SK-N-SH (cell line): ENCODE measurements around the gene EAF1. TPM values are rescaled to one million over a fixed set of nuclear protein-coding genes. Genes with fewer than 3 reads are reported as not detected.

Source experiments
- CTCF ChIA-PET: fragments of 300-600, 350-600 bp; formaldehyde crosslinking; extraction: SDS; loops from one replicate; lab custom pipeline; 2021; lab: Yijun Ruan, JAX
- POLR2A ChIA-PET: fragments of 350-600 bp; sonication (Branson Sonifier 250); formaldehyde crosslinking; extraction: SDS; loops from one replicate; lab custom pipeline; 2020; ENCODE audit warnings: antibody characterized with exemption, inconsistent platforms; lab: Yijun Ruan, JAX
- DNase-seq: peaks from one replicate; pipeline ENCODE4 v3.0.0; 2012
- H2AFZ ChIP-seq: fragments of 200-600 bp; sonication (generic); 2 replicates; pipeline ENCODE4 v1.8.1; 2016; ENCODE audit warnings: antibody characterized with exemption, mild to moderate bottlenecking, low read depth
- H3F3A ChIP-seq: fragments of 200-600 bp; sonication (generic); replicated peaks from 2 replicates; pipeline ENCODE3; 2016; ENCODE audit warnings: antibody characterized with exemption, mild to moderate bottlenecking; ENCODE audit not compliant: insufficient read depth
- H3K27ac ChIP-seq, 2 experiments: fragments of 200-500 bp in 1 of 2; fragments of 200-600 bp in 1 of 2; sonication (Bioruptor generic) in 1 of 2; sonication (generic), shearing (Covaris generic) in 1 of 2; 2 replicates each; pipeline versions ENCODE4 v1.5.1 to v1.6.1; 2014 to 2016; ENCODE audit warnings: low read depth in 2 of 2, inconsistent platforms in 1 of 2, low read length in 1 of 2, mild to moderate bottlenecking in 1 of 2, mixed read lengths in 1 of 2
- H3K27me3 ChIP-seq: fragments of 200-600 bp; sonication (generic), shearing (Covaris generic); 2 replicates; pipeline ENCODE4 v1.6.1; 2016; ENCODE audit warnings: mixed run types; ENCODE audit not compliant: insufficient read depth
- H3K36me3 ChIP-seq, 2 experiments: fragments of 200-500 bp in 1 of 2; fragments of 200-600 bp in 1 of 2; sonication (Bioruptor generic) in 1 of 2; sonication (generic) in 1 of 2; replicated peaks in 1 of 2; 2 replicates each; pipeline versions ENCODE3 to v1.5.1; 2014 to 2016; ENCODE audit warnings: low read length in 1 of 2, mild to moderate bottlenecking in 1 of 2; ENCODE audit not compliant: insufficient read depth in 2 of 2, control insufficient read depth in 1 of 2
- H3K4me1 ChIP-seq, 2 experiments: fragments of 200-500 bp in 1 of 2; fragments of 200-600 bp in 1 of 2; sonication (Bioruptor generic) in 1 of 2; sonication (generic), shearing (Covaris generic) in 1 of 2; 2 replicates each; pipeline versions ENCODE4 v1.5.1 to v1.6.1; 2014 to 2016; ENCODE audit warnings: low read depth in 1 of 2, low read length in 1 of 2, mixed run types in 1 of 2; ENCODE audit not compliant: insufficient read depth in 2 of 2, control insufficient read depth in 1 of 2
- H3K4me2 ChIP-seq: fragments of 200-600 bp; sonication (generic), shearing (Covaris generic); 2 replicates; pipeline ENCODE4 v1.6.1; 2017; ENCODE audit warnings: mixed run types
- H3K4me3 ChIP-seq, 2 experiments: fragments of 200-500 bp in 1 of 2; fragments of 200-600 bp in 1 of 2; sonication (Bioruptor generic) in 1 of 2; sonication (generic), shearing (Covaris generic) in 1 of 2; 2 replicates each; pipeline versions ENCODE4 v1.5.1 to v1.8.1; 2014 to 2016; ENCODE audit warnings: low read depth in 2 of 2, inconsistent platforms in 1 of 2, low read length in 1 of 2, mild to moderate bottlenecking in 1 of 2, mixed read lengths in 1 of 2, moderate library complexity in 1 of 2
- H3K79me2 ChIP-seq: fragments of 200-600 bp; sonication (generic); 2 replicates; pipeline ENCODE4 v1.8.1; 2017; ENCODE audit warnings: mild to moderate bottlenecking; ENCODE audit not compliant: insufficient read depth
- H3K9ac ChIP-seq: fragments of 200-600 bp; sonication (generic); 2 replicates; pipeline ENCODE4 v1.6.1; 2017; ENCODE audit warnings: mixed run types
- H3K9me2 ChIP-seq: fragments of 200-600 bp; sonication (generic); 2 replicates; pipeline ENCODE4 v1.6.1; 2017; ENCODE audit warnings: mixed run types
- H3K9me3 ChIP-seq: fragments of 200-600 bp; sonication (generic); 2 replicates; pipeline ENCODE4 v1.6.1; 2017; ENCODE audit warnings: mixed run types, mild to moderate bottlenecking, moderate library complexity
- H4K20me1 ChIP-seq: fragments of 200-600 bp; sonication (generic); 2 replicates; pipeline ENCODE4 v1.6.1; 2017; ENCODE audit warnings: mild to moderate bottlenecking, mixed run types; ENCODE audit not compliant: insufficient read depth
- CHD2 ChIP-seq: fragments of 150-350 bp; IDR thresholded peaks from 2 replicates; pipeline ENCODE4 v1.6.1; 2018; ENCODE audit warnings: low read length; ENCODE audit not compliant: partially characterized antibody
- CTCF ChIP-seq: fragments of 200-600 bp; sonication (generic); IDR thresholded peaks from 2 replicates; pipeline ENCODE4 v1.6.1; 2017; ENCODE audit warnings: antibody characterized with exemption, mild to moderate bottlenecking, moderate library complexity
- ELF1 ChIP-seq: IDR thresholded peaks from 2 replicates; pipeline ENCODE4 v1.4.0; 2012
- EP300 ChIP-seq, 2 experiments: IDR thresholded peaks; 2 replicates each; pipeline versions ENCODE4 v1.4.0 to v1.6.1; 2012; ENCODE audit warnings: borderline replicate concordance in 1 of 2, low read depth in 1 of 2, low read length in 1 of 2
- EZH2phosphoT487 ChIP-seq: fragments of 200-600 bp; sonication (generic); IDR thresholded peaks from 2 replicates; pipeline ENCODE4 v1.6.1; 2017; ENCODE audit warnings: low read depth, mixed run types, mild to moderate bottlenecking, antibody characterized with exemption, moderate library complexity, borderline replicate concordance
- FOSL2 ChIP-seq: IDR thresholded peaks from 2 replicates; pipeline ENCODE4 v1.4.0; 2012; ENCODE audit warnings: low read depth, mild to moderate bottlenecking, moderate library complexity, borderline replicate concordance
- FOXJ3 ChIP-seq: sonication (generic); formaldehyde crosslinking; IDR thresholded peaks from 2 replicates; pipeline ENCODE4 v1.5.1; 2020; ENCODE audit warnings: mild to moderate bottlenecking, missing genetic modification reagents
- GABPA ChIP-seq: IDR thresholded peaks from 2 replicates; pipeline ENCODE4 v1.4.0; 2012; ENCODE audit warnings: low read depth, mild to moderate bottlenecking
- GATA2 ChIP-seq: sonication (generic); formaldehyde crosslinking; IDR thresholded peaks from 2 replicates; pipeline ENCODE4 v1.5.0; 2020; ENCODE audit warnings: mild to moderate bottlenecking, missing genetic modification reagents
- MXI1 ChIP-seq: IDR thresholded peaks from 2 replicates; pipeline ENCODE4 v1.6.1; 2012; ENCODE audit warnings: mild to moderate bottlenecking, low read depth, low read length, improper control_type of control experiment
- POLR2AphosphoS5 ChIP-seq: IDR thresholded peaks from 2 replicates; pipeline ENCODE4 v1.6.1; 2012; ENCODE audit warnings: low read depth, low read length
- RAD21 ChIP-seq: IDR thresholded peaks from 2 replicates; pipeline ENCODE4 v1.6.1; 2012; ENCODE audit warnings: mild to moderate bottlenecking, low read length
- RCOR1 ChIP-seq: fragments of 150-350 bp; IDR thresholded peaks from 2 replicates; pipeline ENCODE4 v1.6.1; 2017; ENCODE audit warnings: antibody characterized with exemption, low read length
- REST ChIP-seq: IDR thresholded peaks from 2 replicates; pipeline ENCODE4 v1.6.1; 2012; ENCODE audit warnings: mild to moderate bottlenecking, low read depth, low read length, moderate library complexity
- RFX5 ChIP-seq: IDR thresholded peaks from 2 replicates; pipeline ENCODE4 v1.6.1; 2012; ENCODE audit warnings: mild to moderate bottlenecking, improper control_type of control experiment, low read length
- RXRA ChIP-seq: IDR thresholded peaks from 2 replicates; pipeline ENCODE4 v1.4.0; 2012; ENCODE audit warnings: low read depth, mild to moderate bottlenecking, borderline replicate concordance
- SMC3 ChIP-seq: IDR thresholded peaks from 2 replicates; pipeline ENCODE4 v1.6.1; 2012; ENCODE audit warnings: low read depth, low read length, improper control_type of control experiment
- TEAD4 ChIP-seq: IDR thresholded peaks from 2 replicates; pipeline ENCODE4 v1.4.0; 2012; ENCODE audit warnings: mild to moderate bottlenecking, borderline replicate concordance; ENCODE audit not compliant: insufficient read depth
- YY1 ChIP-seq: IDR thresholded peaks from 2 replicates; pipeline ENCODE4 v1.4.0; 2012; ENCODE audit warnings: low read depth, mild to moderate bottlenecking
- WGBS: methylation state at CpG from one replicate; pipeline ENCODE4 v1.1.6; 2017; ENCODE audit warnings: low lambda C conversion rate; 5-methylcytosine and 5-hydroxymethylcytosine counted together
- polyA plus RNA-seq, 3 experiments: library from polyadenylated mRNA; depleted of rRNA; stranded (reverse); fragments of >200 nt; gene quantifications; 2 replicates each; pipeline ENCODE4 v1.2.3, GENCODE V29; 2012
- TF ChIP-seq, protein P1 (sequence below): fragments of 150-350 bp; IDR thresholded peaks from 2 replicates; pipeline ENCODE4 v1.6.1; 2017; ENCODE audit warnings: antibody characterized with exemption, low read length, low read depth, borderline replicate concordance

Gene EAF1
- polyA plus RNA-seq, 1 of the 3 experiments (the other 2 are of a cell fraction) = 10.0 TPM

- TF ChIP-seq CTCF = peak; percentile 14; the same call in 1 of the 2 replicates
- TF ChIP-seq RCOR1 = no peak
- no peak for TF ChIP-seq EZH2phosphoT487
- TF ChIP-seq ELF1 = peak; percentile 93
- TF ChIP-seq YY1 = peak; percentile 83
- no peak for TF ChIP-seq RFX5
- peak; percentile 90 for TF ChIP-seq POLR2AphosphoS5
- peak; percentile 4; the same call in 1 of the 2 replicates for TF ChIP-seq SMC3
- TF ChIP-seq FOXJ3 (CRISPR knock-in tag) = no peak
- TF ChIP-seq RAD21 = no peak; the same call in 1 of the 2 replicates
- TF ChIP-seq GATA2 (CRISPR knock-in tag) = no peak
- TF ChIP-seq FOSL2 = no peak
Measured at GRCh38 chr3:15427182-15427880, at the start of gene EAF1, which contains the start of gene METTL6 (continued).

- H3K4me3 ChIP-seq = no peak overlapping the region
- no peak overlapping the region for H3K9ac ChIP-seq
- no peaks in the 10 kb centered on the region for H3K79me2 ChIP-seq
- H2AFZ ChIP-seq = peak overlapping the region; percentile 86
- CTCF ChIA-PET = interaction anchor here (0.6 to 6.2 kb wide), 11 partner anchors 9 to 175 kb away, joined by 3 to 66 read pairs (median 4); partner anchors contain the start of gene CAPN7
- DNase-seq = peak; percentile 79
- H3K27ac ChIP-seq = peak overlapping the region in 1 of 2 experiments; percentile 62; a peak in 2 of 4 replicates
- H3K36me3 ChIP-seq = no peaks in the 10 kb centered on the region
- H3K4me1 ChIP-seq = peaks cover 0 to 2% of the 10 kb centered on the region in 2 experiments; a peak in 1 of 4 replicates
- 25% methylated on average over 16 of the region's 16 CpGs for WGBS
- no peaks in the 10 kb centered on the region for H3K27me3 ChIP-seq
- H3F3A ChIP-seq = no peaks in the 10 kb centered on the region
- no peaks in the 10 kb centered on the region for H3K9me3 ChIP-seq
- POLR2A ChIA-PET = no interaction called here
- H3K9me2 ChIP-seq = no peaks in the 10 kb centered on the region
- H3K4me2 ChIP-seq = no peak overlapping the region
- H4K20me1 ChIP-seq = no peaks in the 10 kb centered on the region
- TF ChIP-seq EP300 (IDR thresholded peaks at IDR 0.05; ENCODE audit: borderline replicate concordance in 1 of 2, low read depth in 1 of 2, low read length in 1 of 2) (no peak), FOXJ3 (CRISPR knock-in tag) (no peak), CHD2 (peak; percentile 92), RXRA (no peak), MXI1 (peak; percentile 89; the same call in 1 of the 2 replicates), REST (no peak), GABPA (peak; percentile 89), CTCF (peak; percentile 88), TEAD4 (no peak)
- TF ChIP-seq, protein P1, sequence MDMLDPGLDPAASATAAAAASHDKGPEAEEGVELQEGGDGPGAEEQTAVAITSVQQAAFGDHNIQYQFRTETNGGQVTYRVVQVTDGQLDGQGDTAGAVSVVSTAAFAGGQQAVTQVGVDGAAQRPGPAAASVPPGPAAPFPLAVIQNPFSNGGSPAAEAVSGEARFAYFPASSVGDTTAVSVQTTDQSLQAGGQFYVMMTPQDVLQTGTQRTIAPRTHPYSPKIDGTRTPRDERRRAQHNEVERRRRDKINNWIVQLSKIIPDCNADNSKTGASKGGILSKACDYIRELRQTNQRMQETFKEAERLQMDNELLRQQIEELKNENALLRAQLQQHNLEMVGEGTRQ = no peak
Measured at GRCh38 chr3:15377961-15378791, 49.2 kb upstream of the EAF1 start.
